H9 (cell line): ENCODE data around the gene CORO1C. TPM values are rescaled to one million over a fixed set of nuclear protein-coding genes. Genes with fewer than 3 reads are reported as not detected.

Source experiments
- DNase-seq: peaks from one replicate; pipeline ENCODE4 v3.0.0-alpha.2; 2017
- H2AFZ ChIP-seq: one replicate; pipeline ENCODE4 v1.6.1; 2013; ENCODE audit warnings: mild to moderate bottlenecking, low read length, control low read depth, moderate library complexity
- H2AK5ac ChIP-seq: 2 replicates; pipeline ENCODE4 v1.6.1; 2013; ENCODE audit warnings: low read length, control low read depth, mixed read lengths; ENCODE audit not compliant: insufficient read length
- H2BK120ac ChIP-seq: one replicate; pipeline ENCODE4 v1.6.1; 2013; ENCODE audit warnings: low read depth, mild to moderate bottlenecking, low read length, control low read depth, inconsistent platforms; ENCODE audit not compliant: poor library complexity, severe bottlenecking
- H2BK12ac ChIP-seq: 2 replicates; pipeline ENCODE4 v1.6.1; 2013; ENCODE audit warnings: low read length, control low read depth, mixed read lengths, low read depth; ENCODE audit not compliant: insufficient read length
- H2BK15ac ChIP-seq: 2 replicates; pipeline ENCODE4 v1.6.1; 2013; ENCODE audit warnings: low read depth, low read length, control low read depth
- H2BK20ac ChIP-seq: one replicate; pipeline ENCODE4 v1.6.1; 2013; ENCODE audit warnings: low read depth, mild to moderate bottlenecking, low read length, control low read depth, inconsistent platforms; ENCODE audit not compliant: poor library complexity, severe bottlenecking
- H2BK5ac ChIP-seq: 2 replicates; pipeline ENCODE4 v1.6.1; 2013; ENCODE audit warnings: low read length, control low read depth, mixed read lengths; ENCODE audit not compliant: insufficient read length
- H3K14ac ChIP-seq: 2 replicates; pipeline ENCODE4 v1.6.1; 2013; ENCODE audit warnings: low read length, control low read depth; ENCODE audit not compliant: insufficient read depth
- H3K18ac ChIP-seq: 2 replicates; pipeline ENCODE4 v1.6.1; 2013; ENCODE audit warnings: low read depth, mild to moderate bottlenecking, mixed read lengths, low read length, control low read depth; ENCODE audit not compliant: insufficient read length
- H3K23ac ChIP-seq: 2 replicates; pipeline ENCODE4 v1.6.1; 2013; ENCODE audit warnings: low read length, control low read depth, mixed read lengths, low read depth; ENCODE audit not compliant: insufficient read length
- H3K23me2 ChIP-seq: 2 replicates; pipeline ENCODE4 v1.6.1; 2013; ENCODE audit warnings: low read depth, mild to moderate bottlenecking, mixed read lengths, low read length, control low read depth; ENCODE audit not compliant: insufficient read length, poor library complexity, severe bottlenecking
- H3K27ac ChIP-seq: 2 replicates; pipeline ENCODE4 v1.5.1; 2013; ENCODE audit warnings: low read length, control low read depth, mixed read lengths, low read depth; ENCODE audit not compliant: insufficient read length
- H3K27me3 ChIP-seq: 2 replicates; pipeline ENCODE4 v1.6.1; 2013; ENCODE audit warnings: low read length, control low read depth, inconsistent platforms; ENCODE audit not compliant: insufficient read depth
- H3K4ac ChIP-seq: 2 replicates; pipeline ENCODE4 v1.6.1; 2013; ENCODE audit warnings: low read depth, mild to moderate bottlenecking, control low read depth, inconsistent platforms, low read length, moderate library complexity
- H3K4me1 ChIP-seq: 2 replicates; pipeline ENCODE4 v1.6.1; 2013; ENCODE audit warnings: low read length, control low read depth, inconsistent platforms; ENCODE audit not compliant: insufficient read depth
- H3K4me2 ChIP-seq: 2 replicates; pipeline ENCODE4 v1.6.1; 2013; ENCODE audit warnings: low read length, control low read depth, mixed read lengths; ENCODE audit not compliant: insufficient read length, insufficient read depth
- H3K56ac ChIP-seq: 2 replicates; pipeline ENCODE4 v1.6.1; 2013; ENCODE audit warnings: low read depth, mild to moderate bottlenecking, mixed read lengths, low read length, control low read depth; ENCODE audit not compliant: insufficient read length
- H3K79me1 ChIP-seq: 2 replicates; pipeline ENCODE4 v1.6.1; 2013; ENCODE audit warnings: low read depth, mild to moderate bottlenecking, moderate library complexity, low read length, control low read depth, inconsistent platforms; ENCODE audit not compliant: insufficient read depth, poor library complexity, severe bottlenecking
- H3K79me2 ChIP-seq: 2 replicates; pipeline ENCODE4 v1.6.1; 2013; ENCODE audit warnings: low read length, control low read depth, inconsistent platforms; ENCODE audit not compliant: insufficient read depth
- H3K9ac ChIP-seq: 2 replicates; pipeline ENCODE4 v1.6.1; 2013; ENCODE audit warnings: low read length, control low read depth, mixed read lengths; ENCODE audit not compliant: insufficient read length; ENCODE audit errors: extremely low read depth
- H3K9me3 ChIP-seq: one replicate; pipeline ENCODE4 v1.6.1; 2013; ENCODE audit warnings: low read depth, low read length, inconsistent platforms; ENCODE audit not compliant: control insufficient read depth
- H3T11ph ChIP-seq: one replicate; pipeline ENCODE4 v1.6.1; 2013; ENCODE audit warnings: mild to moderate bottlenecking, low read length, control low read depth, inconsistent platforms
- H4K20me1 ChIP-seq: one replicate; pipeline ENCODE4 v1.6.1; 2013; ENCODE audit not compliant: control insufficient read depth, insufficient read length, insufficient read depth
- H4K5ac ChIP-seq: 2 replicates; pipeline ENCODE4 v1.6.1; 2013; ENCODE audit warnings: low read depth, mild to moderate bottlenecking, mixed read lengths, low read length, control low read depth; ENCODE audit not compliant: insufficient read length
- H4K8ac ChIP-seq: replicated peaks from 2 replicates; pipeline ENCODE4 v1.6.1; 2013; ENCODE audit warnings: low read length, control low read depth, mixed read lengths, low read depth; ENCODE audit not compliant: insufficient read length
- H4K91ac ChIP-seq: 2 replicates; pipeline ENCODE4 v1.6.1; 2013; ENCODE audit warnings: low read depth, mild to moderate bottlenecking, moderate library complexity, mixed read lengths, low read length, control low read depth; ENCODE audit not compliant: insufficient read length
- H3K27ac Mint-ChIP-seq, 3 experiments: 2 replicates in 2 of 3; 3 replicates in 1 of 3; pipeline ENCODE4 v1.8.0; 2020 to 2021; ENCODE audit warnings: mixed read lengths in 3 of 3, mild to moderate bottlenecking in 1 of 3, moderate library complexity in 1 of 3
- H3K27me3 Mint-ChIP-seq: 2 replicates; pipeline ENCODE4 v1.8.0; 2021; ENCODE audit warnings: low read depth, mild to moderate bottlenecking, moderate library complexity, mixed read lengths
- H3K36me3 Mint-ChIP-seq, 3 experiments: 2 replicates in 2 of 3; 3 replicates in 1 of 3; pipeline ENCODE4 v1.8.0; 2020 to 2021; ENCODE audit warnings: low read depth in 3 of 3, mixed read lengths in 3 of 3; ENCODE audit not compliant: insufficient read depth in 1 of 3
- H3K4me1 Mint-ChIP-seq, 2 experiments: 2 replicates each; pipeline ENCODE4 v1.8.0; 2020; ENCODE audit warnings: mixed read lengths in 2 of 2
- H3K4me3 Mint-ChIP-seq, 2 experiments: 2 replicates in 1 of 2; 3 replicates in 1 of 2; pipeline ENCODE4 v1.8.0; 2020 to 2021; ENCODE audit warnings: mild to moderate bottlenecking in 2 of 2, mixed read lengths in 2 of 2, moderate library complexity in 1 of 2
- H3K9me3 Mint-ChIP-seq, 2 experiments: 2 replicates in 1 of 2; 3 replicates in 1 of 2; pipeline ENCODE4 v1.8.0; 2020; ENCODE audit warnings: mild to moderate bottlenecking in 2 of 2, mixed read lengths in 2 of 2, moderate library complexity in 1 of 2
- CTCF ChIP-seq: fragments of 200-600 bp; sonication (generic); conservative IDR thresholded peaks from 3 replicates; pipeline ENCODE4 v1.8.0; 2021; ENCODE audit warnings: antibody characterized with exemption, mild to moderate bottlenecking
- WGBS: extraction: QIAGEN DNeasy Blood & Tissue Kit; methylation state at CpG from one replicate; pipeline ENCODE4 v1.1.7; 2013; ENCODE audit warnings: missing lambda C conversion rate, low lambda C conversion rate, mixed read lengths; ENCODE audit not compliant: insufficient read length; ENCODE audit errors: extremely low coverage; 5-methylcytosine and 5-hydroxymethylcytosine counted together
- total RNA-seq: library from RNA; stranded (reverse); gene quantifications from 2 replicates; pipeline ENCODE4 v1.2.1, GENCODE V29; 2021

The CORO1C gene
- total RNA-seq, 1 experiment from 2014 or later, result 154 TPM

GRCh38 chr12:108753976-108754375 is 22.7 kb upstream of the CORO1C start:
- H3T11ph ChIP-seq, result no peak overlapping the region
- H3K27me3 Mint-ChIP-seq, result no peaks in the 10 kb centered on the region
- H3K27ac ChIP-seq, result no peak overlapping the region
- H3K4me1 ChIP-seq, result no peaks in the 10 kb centered on the region
- no CpG with 5 or more reads among the region's 6 CpGs for WGBS
- H3K23me2 ChIP-seq, result no peaks in the 10 kb centered on the region
- no peak overlapping the region for H3K23ac ChIP-seq
- H3K9me3 Mint-ChIP-seq, result no peaks in the 10 kb centered on the region
- no peaks in the 10 kb centered on the region for H3K27me3 ChIP-seq
- no peak overlapping the region for H2BK12ac ChIP-seq
- no peak overlapping the region for H2BK120ac ChIP-seq
- H3K14ac ChIP-seq, result no peak overlapping the region
- no peak overlapping the region for H3K4me3 Mint-ChIP-seq
- no peak overlapping the region for H4K91ac ChIP-seq
- H3K27ac Mint-ChIP-seq, result no peak overlapping the region
- H2AK5ac ChIP-seq, result no peak overlapping the region
- no peak overlapping the region for H3K56ac ChIP-seq
- no peak overlapping the region for H4K5ac ChIP-seq
- H3K79me1 ChIP-seq, result no peaks in the 10 kb centered on the region
- no peak overlapping the region for H2AFZ ChIP-seq
- H2BK15ac ChIP-seq, result no peak overlapping the region
- H3K18ac ChIP-seq, result no peak overlapping the region
- no peak overlapping the region for H4K8ac ChIP-seq
- H3K4me1 Mint-ChIP-seq, result no peaks in the 10 kb centered on the region
- no peaks in the 10 kb centered on the region for H3K9me3 ChIP-seq
- no peaks in the 10 kb centered on the region for H4K20me1 ChIP-seq
- H3K4ac ChIP-seq, result no peak overlapping the region
- DNase-seq, result no peak
- no peaks in the 10 kb centered on the region for H3K79me2 ChIP-seq
- no peaks in the 10 kb centered on the region for H3K36me3 Mint-ChIP-seq
- no peak overlapping the region for H2BK20ac ChIP-seq
- no peak overlapping the region for H2BK5ac ChIP-seq
- H3K9ac ChIP-seq, result no peak overlapping the region
- no peak for TF ChIP-seq CTCF
- no peak overlapping the region for H3K4me2 ChIP-seq
